Spleen (tissue), 11 donors: ENCODE data around the gene HBG1. TPM values are rescaled to one million over a fixed set of nuclear protein-coding genes. Genes with fewer than 3 reads are reported as not detected.

ENCODE experiments used
- DNase-seq: peaks from one replicate; pipeline ENCODE4 v3.0.0-alpha.2; 2020
- H3K27ac ChIP-seq, 8 donors: fragments of 200-600 bp; sonication (generic) in 7 of 8; 1 replicate in 4 of 8; 2 replicates in 4 of 8; pipeline versions ENCODE4 v1.5.0 to v1.8.0; 2016 to 2021; ENCODE audit warnings: inconsistent platforms in 4 of 8, mild to moderate bottlenecking in 4 of 8, moderate library complexity in 1 of 8
- H3K27me3 ChIP-seq, 7 donors: fragments of 200-600 bp; sonication (generic) in 6 of 7; replicated peaks in 1 of 7; 1 replicate in 4 of 7; 2 replicates in 3 of 7; pipeline versions ENCODE4 v1.5.0 to v1.8.0; 2016 to 2021; ENCODE audit warnings: inconsistent platforms in 3 of 7, mild to moderate bottlenecking in 1 of 7
- H3K36me3 ChIP-seq, 6 donors: fragments of 200-600 bp; sonication (generic) in 5 of 6; 1 replicate in 4 of 6; 2 replicates in 2 of 6; pipeline versions ENCODE4 v1.5.0 to v1.8.0; 2016 to 2021; ENCODE audit warnings: inconsistent platforms in 2 of 6
- H3K4me1 ChIP-seq, 6 donors: fragments of 200-600 bp; sonication (generic) in 5 of 6; 1 replicate in 3 of 6; 2 replicates in 3 of 6; pipeline versions ENCODE4 v1.5.0 to v1.8.0; 2016 to 2021; ENCODE audit warnings: inconsistent platforms in 3 of 6
- H3K4me3 ChIP-seq, 8 donors: fragments of 200-600 bp; sonication (generic) in 7 of 8; 1 replicate in 4 of 8; 2 replicates in 4 of 8; pipeline versions ENCODE4 v1.5.0 to v1.8.0; 2016 to 2021; ENCODE audit warnings: inconsistent platforms in 4 of 8, mild to moderate bottlenecking in 4 of 8, moderate library complexity in 2 of 8
- H3K9me3 ChIP-seq, 8 donors: fragments of 200-600 bp; sonication (generic) in 7 of 8; 1 replicate in 4 of 8; 2 replicates in 4 of 8; pipeline versions ENCODE4 v1.5.0 to v1.8.0; 2016 to 2021; ENCODE audit warnings: inconsistent platforms in 4 of 8
- POLR2A ChIP-seq, 3 donors: fragments of 450-650 bp; IDR thresholded peaks; one replicate each; pipeline ENCODE4 v1.5.1; 2017; ENCODE audit warnings: antibody characterized with exemption in 3 of 3, mild to moderate bottlenecking in 1 of 3
- POLR2AphosphoS5 ChIP-seq, 3 donors: sonication (generic); formaldehyde crosslinking; IDR thresholded peaks; one replicate each; pipeline ENCODE4 v1.5.1; 2017; ENCODE audit warnings: antibody characterized with exemption in 3 of 3
- WGBS, 5 donors: extraction: QIAGEN DNeasy Blood & Tissue Kit in 3 of 5; methylation state at CpG; one replicate each; pipeline versions ENCODE4 v1.1.5 to v1.1.7; 2013 to 2018; 5-methylcytosine and 5-hydroxymethylcytosine counted together
- intact Hi-C: fragments of 100-400 bp; cut with DNase I; formaldehyde crosslinking; loops from one replicate; pipeline ENCODE4 v1.15.0; 2023; ENCODE audit warnings: low total_unique reads
- polyA plus RNA-seq, 3 donors: library from polyadenylated mRNA; stranded (reverse); fragments of 200-250 nt; gene quantifications; one replicate each; pipeline ENCODE4 v1.2.1, GENCODE V29; 2013
- total RNA-seq, 7 donors: library from RNA; depleted of rRNA in 3 of 7; stranded (reverse); fragments of >200 nt in 3 of 7; fragmentation: NEBNext Ultra II Directional in 4 of 7; extraction: Animal tissue kit (Norgen Biotek cat#: 25700) in 4 of 7; gene quantifications; one replicate each; pipeline versions ENCODE4 v1.1.0 to v1.2.1, GENCODE V29; 2016 to 2021
- TF ChIP-seq, protein P1 (sequence below), 11 experiments: fragments of 200-600 bp in 7 of 11; fragments of 450-650 bp in 4 of 11; sonication (generic) in 4 of 11; IDR thresholded peaks in 8 of 11; conservative IDR thresholded peaks in 3 of 11; 1 replicate in 7 of 11; 2 replicates in 4 of 11; pipeline versions ENCODE4 v1.4.0 to v1.8.0; 2016 to 2021; ENCODE audit warnings: antibody characterized with exemption in 11 of 11, inconsistent platforms in 4 of 11, mild to moderate bottlenecking in 1 of 11
- donor health status: healthy with polysubstance abuse.
- donor health status: DM: no; HTN: no; CAD: no; lungs with moderate emphysema.
- donor health status: DM: no; HTN: no; CAD: no.
- donor health status: Bipolar disorder and iron deficiency.
- donor health status: healthy.
- donor health status: DM: no; HTN: no; CAD: no.
- donor health status: DM: yes; HTN: yes; CAD: no.

Gene HBG1
- total and polyA plus RNA-seq, 10 donors = 0.21 to 15.0 (median 1.2) TPM; not detected in 7

DNA sequence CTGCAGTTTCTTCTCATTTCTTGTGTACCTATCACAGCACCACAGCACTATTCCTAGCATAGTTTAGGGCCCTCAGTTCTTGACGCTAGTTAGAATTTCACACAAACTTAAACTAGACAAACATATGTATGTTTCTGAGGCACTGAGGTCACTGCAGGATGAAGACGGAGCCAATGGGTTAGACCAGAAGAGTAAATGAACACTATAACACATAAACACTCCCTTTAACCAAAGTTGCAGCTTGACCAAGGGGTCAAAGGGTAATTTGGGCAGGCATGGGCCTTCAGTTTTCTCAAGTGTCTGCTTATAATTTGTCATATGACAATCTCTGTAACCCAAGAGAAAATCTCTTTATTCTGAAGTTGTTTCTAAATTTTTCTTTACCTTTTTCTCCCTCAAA lies 33.0 kb upstream of the HBG1 start:
- Histone ChIP-seq H3K4me3 (no peak overlapping the region), H3K36me3 (no peaks in the 10 kb centered on the region), H3K27me3 (no peaks in the 10 kb centered on the region), H3K4me1 (no peaks in the 10 kb centered on the region), H3K9me3 (no peaks in the 10 kb centered on the region), H3K27ac (no peak overlapping the region)
- WGBS, 5 donors = 58 to 85% (median 79%) methylated on average over 2 of the region's 2 CpGs
- TF ChIP-seq POLR2A (IDR thresholded peaks at IDR 0.05) (no peak), POLR2AphosphoS5 (IDR thresholded peaks at IDR 0.05) (no peak)
- TF ChIP-seq, protein P1, sequence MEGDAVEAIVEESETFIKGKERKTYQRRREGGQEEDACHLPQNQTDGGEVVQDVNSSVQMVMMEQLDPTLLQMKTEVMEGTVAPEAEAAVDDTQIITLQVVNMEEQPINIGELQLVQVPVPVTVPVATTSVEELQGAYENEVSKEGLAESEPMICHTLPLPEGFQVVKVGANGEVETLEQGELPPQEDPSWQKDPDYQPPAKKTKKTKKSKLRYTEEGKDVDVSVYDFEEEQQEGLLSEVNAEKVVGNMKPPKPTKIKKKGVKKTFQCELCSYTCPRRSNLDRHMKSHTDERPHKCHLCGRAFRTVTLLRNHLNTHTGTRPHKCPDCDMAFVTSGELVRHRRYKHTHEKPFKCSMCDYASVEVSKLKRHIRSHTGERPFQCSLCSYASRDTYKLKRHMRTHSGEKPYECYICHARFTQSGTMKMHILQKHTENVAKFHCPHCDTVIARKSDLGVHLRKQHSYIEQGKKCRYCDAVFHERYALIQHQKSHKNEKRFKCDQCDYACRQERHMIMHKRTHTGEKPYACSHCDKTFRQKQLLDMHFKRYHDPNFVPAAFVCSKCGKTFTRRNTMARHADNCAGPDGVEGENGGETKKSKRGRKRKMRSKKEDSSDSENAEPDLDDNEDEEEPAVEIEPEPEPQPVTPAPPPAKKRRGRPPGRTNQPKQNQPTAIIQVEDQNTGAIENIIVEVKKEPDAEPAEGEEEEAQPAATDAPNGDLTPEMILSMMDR (IDR thresholded peaks at IDR 0.05 in 8 of 11, conservative IDR thresholded peaks at IDR 0.05 in 3 of 11) = no peak
- no peak for DNase-seq
- intact Hi-C loops = no loop called here

DNA sequence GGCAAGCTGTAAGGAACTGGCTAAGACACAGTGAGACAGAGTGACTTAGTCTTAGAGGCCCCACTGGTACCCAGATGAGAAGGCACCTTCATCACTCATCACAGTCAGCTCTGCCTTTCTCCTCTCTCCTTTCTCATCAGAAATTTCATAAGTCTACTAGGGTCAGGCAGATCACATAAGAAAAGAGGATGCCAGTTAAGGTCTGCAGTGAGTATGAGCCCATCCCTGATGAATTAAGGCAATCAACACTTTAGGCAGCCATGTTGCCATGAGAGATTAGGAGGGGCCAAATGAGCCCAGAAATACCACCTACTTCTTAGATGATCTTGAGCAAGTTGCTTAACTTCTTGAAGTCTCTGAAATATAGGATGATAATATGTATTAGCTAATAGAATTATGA lies 31.9 kb upstream of the HBG1 start:
- no peak for TF ChIP-seq POLR2AphosphoS5 (IDR thresholded peaks at IDR 0.05)
- TF ChIP-seq POLR2A (IDR thresholded peaks at IDR 0.05) = no peak
- TF ChIP-seq, protein P1 (IDR thresholded peaks at IDR 0.05 in 8 of 11, conservative IDR thresholded peaks at IDR 0.05 in 3 of 11) = no peak
- intact Hi-C loops = no loop called here
- no peaks in the 10 kb centered on the region for H3K36me3 ChIP-seq
- H3K4me3 ChIP-seq = no peak overlapping the region
- H3K4me1 ChIP-seq = no peaks in the 10 kb centered on the region
- H3K27ac ChIP-seq = no peak overlapping the region
- no peaks in the 10 kb centered on the region for H3K9me3 ChIP-seq
- DNase-seq = no peak
- no peaks in the 10 kb centered on the region for H3K27me3 ChIP-seq

DNA sequence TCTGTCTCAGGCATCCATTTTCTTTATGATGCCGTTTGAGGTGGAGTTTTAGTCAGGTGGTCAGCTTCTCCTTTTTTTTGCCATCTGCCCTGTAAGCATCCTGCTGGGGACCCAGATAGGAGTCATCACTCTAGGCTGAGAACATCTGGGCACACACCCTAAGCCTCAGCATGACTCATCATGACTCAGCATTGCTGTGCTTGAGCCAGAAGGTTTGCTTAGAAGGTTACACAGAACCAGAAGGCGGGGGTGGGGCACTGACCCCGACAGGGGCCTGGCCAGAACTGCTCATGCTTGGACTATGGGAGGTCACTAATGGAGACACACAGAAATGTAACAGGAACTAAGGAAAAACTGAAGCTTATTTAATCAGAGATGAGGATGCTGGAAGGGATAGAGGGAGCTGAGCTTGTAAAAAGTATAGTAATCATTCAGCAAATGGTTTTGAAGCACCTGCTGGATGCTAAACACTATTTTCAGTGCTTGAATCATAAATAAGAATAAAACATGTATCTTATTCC lies 31.0 kb upstream of the HBG1 start:
- Histone ChIP-seq H3K36me3 (no peaks in the 10 kb centered on the region), H3K27ac (no peak overlapping the region), H3K9me3 (no peaks in the 10 kb centered on the region), H3K27me3 (no peaks in the 10 kb centered on the region), H3K4me3 (no peak overlapping the region), H3K4me1 (no peaks in the 10 kb centered on the region)
- intact Hi-C loops = no loop called here
- TF ChIP-seq POLR2A (IDR thresholded peaks at IDR 0.05) = no peak
- TF ChIP-seq, protein P1 (IDR thresholded peaks at IDR 0.05 in 8 of 11, conservative IDR thresholded peaks at IDR 0.05 in 3 of 11) = no peak
- no peak for TF ChIP-seq POLR2AphosphoS5 (IDR thresholded peaks at IDR 0.05)
- WGBS, 5 donors = 24 to 46% (median 31%) methylated on average over 3 of the region's 3 CpGs
- DNase-seq = no peak

DNA sequence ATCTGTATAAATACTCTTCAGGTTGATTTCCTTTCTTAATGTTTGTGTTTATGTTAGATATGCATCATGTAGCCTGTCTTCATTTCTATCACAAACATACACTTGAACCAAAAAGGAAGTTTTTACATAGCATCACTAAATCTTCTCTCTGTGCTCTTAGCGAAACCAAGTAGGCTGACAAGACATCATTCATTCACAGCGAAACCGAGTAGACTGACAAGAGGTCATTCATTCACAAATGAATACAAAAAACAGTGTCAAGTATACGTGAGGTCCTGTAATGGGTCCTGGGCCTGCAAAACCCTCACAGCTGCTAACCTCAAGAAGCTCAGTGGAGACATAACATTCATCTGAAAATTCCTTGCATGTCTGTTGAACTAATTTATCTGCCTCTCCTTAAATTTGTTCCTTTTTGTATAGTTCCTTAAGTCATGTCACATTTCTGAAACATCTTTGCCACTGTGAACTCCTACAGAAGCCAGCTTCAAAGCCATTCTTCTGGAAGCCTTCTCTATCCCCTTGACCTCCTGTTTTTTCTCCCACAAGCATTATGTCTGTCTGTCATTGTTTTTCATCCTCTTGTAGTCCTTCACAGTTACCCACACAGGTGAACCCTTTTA lies 29.9 kb upstream of the HBG1 start:
- no peak for DNase-seq
- Histone ChIP-seq H3K27ac (no peak overlapping the region), H3K4me1 (no peaks in the 10 kb centered on the region), H3K9me3 (no peaks in the 10 kb centered on the region), H3K36me3 (no peaks in the 10 kb centered on the region), H3K27me3 (no peaks in the 10 kb centered on the region), H3K4me3 (no peak overlapping the region)
- TF ChIP-seq POLR2A (IDR thresholded peaks at IDR 0.05) = no peak
- 71 to 85% (median 81%) methylated on average over 4 of the region's 4 CpGs for WGBS, 5 donors
- intact Hi-C loops = no loop called here
